HAP-1 (cell line): ENCODE results near the gene SCAPER.
"Not testable (repeated sequence)": the region's sequence is repeated elsewhere in the genome, so short reads cannot be mapped to it uniquely, and the experiment has no call there.

Experiments used
- DNase-seq, 2 experiments: peaks; one replicate each; pipeline ENCODE4 v3.0.0-alpha.2; 2016 to 2020; ENCODE audit warnings: low spot score in 2 of 2
- H3K27me3 ChIP-seq: fragments of 250-450 bp; sonication (Bioruptor Pico); 2 replicates; pipeline ENCODE4 v1.5.1; 2020; ENCODE audit warnings: low read depth, mild to moderate bottlenecking, moderate library complexity
- H3K36me3 ChIP-seq: fragments of 250-450 bp; sonication (Bioruptor Pico); replicated peaks from 2 replicates; pipeline ENCODE4 v1.5.1; 2020; ENCODE audit warnings: mild to moderate bottlenecking
- H3K4me1 ChIP-seq: fragments of 250-450 bp; sonication (Bioruptor Pico); 2 replicates; pipeline ENCODE4 v1.5.1; 2020; ENCODE audit warnings: mild to moderate bottlenecking
- H3K4me3 ChIP-seq: fragments of 250-450 bp; sonication (Bioruptor Pico); 2 replicates; pipeline ENCODE4 v1.5.1; 2020; ENCODE audit warnings: mild to moderate bottlenecking, moderate library complexity
- H3K9me3 ChIP-seq: fragments of 250-450 bp; sonication (Bioruptor Pico); 2 replicates; pipeline ENCODE4 v1.5.1; 2020; ENCODE audit warnings: mild to moderate bottlenecking, moderate library complexity
- in situ Hi-C: fragments of 300-500 bp; cut with MboI; formaldehyde crosslinking; loops from 3 replicates; pipeline ENCODE4 v1.14.3; 2020; ENCODE audit warnings: low sequenced_read_pairs, inconsistent platforms, mixed read lengths

Gene SCAPER

DNA sequence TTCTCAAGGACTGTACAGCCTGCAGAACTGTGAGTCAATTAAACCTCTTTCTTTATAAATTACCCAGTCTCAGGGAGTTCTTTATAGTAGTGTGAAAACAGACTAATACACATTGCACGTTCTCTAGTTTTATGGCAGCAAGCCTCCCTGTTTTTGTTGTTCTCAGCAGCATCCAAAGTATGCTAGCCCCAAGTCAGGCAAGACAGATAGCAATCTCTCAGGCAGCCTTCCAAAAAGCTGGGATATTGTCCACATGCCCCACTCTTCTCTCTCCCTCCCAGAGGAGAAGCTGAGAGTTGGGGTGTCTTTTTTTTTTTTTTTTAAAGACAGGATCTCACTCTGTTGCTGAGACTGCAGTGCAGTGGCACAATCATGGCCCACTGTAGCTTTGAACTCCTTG lies 438.0 kb downstream of the SCAPER start:
- no peak for DNase-seq
- Histone ChIP-seq H3K9me3 (no peaks in the 10 kb centered on the region), H3K27me3 (no peaks in the 10 kb centered on the region), H3K4me3 (no peak overlapping the region), H3K36me3 (no peaks in the 10 kb centered on the region), H3K4me1 (peaks cover 9% of the 10 kb centered on the region)
- in situ Hi-C loops, result no loop called here

DNA sequence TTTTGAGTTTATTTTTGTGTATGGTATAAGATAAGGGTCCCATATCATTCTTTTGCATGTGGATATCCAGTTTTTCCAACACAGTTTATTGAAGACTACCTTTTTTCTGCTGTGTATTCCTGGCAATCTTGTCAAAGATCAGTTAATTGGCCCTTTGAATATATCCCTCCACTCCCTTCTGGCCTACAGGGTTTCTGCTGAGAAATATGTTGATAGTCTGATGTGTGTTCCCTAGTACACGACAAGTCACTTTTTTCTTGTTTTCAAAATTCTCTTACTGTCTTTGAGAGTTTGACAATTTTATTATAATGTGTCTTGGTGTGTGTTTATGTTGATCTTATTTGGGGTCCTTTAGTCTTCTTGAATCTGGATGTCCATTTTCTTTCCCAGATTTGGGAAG lies 439.4 kb downstream of the SCAPER start:
- Histone ChIP-seq H3K4me3 (no peak overlapping the region), H3K27me3 (no peaks in the 10 kb centered on the region), H3K4me1 (peaks cover 9% of the 10 kb centered on the region), H3K36me3 (no peaks in the 10 kb centered on the region), H3K9me3 (no peaks in the 10 kb centered on the region)
- in situ Hi-C loops, result no loop called here
- DNase-seq, result no peak

DNA sequence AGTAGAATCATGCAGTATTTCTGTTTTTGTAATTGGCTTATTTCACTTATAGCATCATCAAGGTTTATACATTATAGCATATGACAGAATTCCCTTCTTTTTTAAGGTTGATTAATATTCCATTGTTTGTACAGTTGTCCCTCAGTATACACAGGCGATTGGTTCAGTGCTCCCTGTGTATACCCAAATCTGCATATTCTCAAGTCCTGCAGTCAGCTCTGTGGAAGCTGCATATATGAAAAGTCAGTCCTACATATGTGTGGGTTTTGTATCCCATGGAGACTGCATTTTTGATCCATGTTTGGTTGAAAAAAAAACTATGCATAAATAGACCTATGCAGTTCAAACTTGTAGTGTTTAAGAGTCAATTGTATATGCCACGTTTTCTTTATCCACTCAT lies 440.9 kb downstream of the SCAPER start:
- H3K36me3 ChIP-seq, result no peaks in the 10 kb centered on the region
- no peak overlapping the region for H3K4me3 ChIP-seq
- H3K27me3 ChIP-seq, result no peaks in the 10 kb centered on the region
- no peaks in the 10 kb centered on the region for H3K9me3 ChIP-seq
- no peak for DNase-seq
- in situ Hi-C loops, result no loop called here
- peaks cover 9% of the 10 kb centered on the region for H3K4me1 ChIP-seq

DNA sequence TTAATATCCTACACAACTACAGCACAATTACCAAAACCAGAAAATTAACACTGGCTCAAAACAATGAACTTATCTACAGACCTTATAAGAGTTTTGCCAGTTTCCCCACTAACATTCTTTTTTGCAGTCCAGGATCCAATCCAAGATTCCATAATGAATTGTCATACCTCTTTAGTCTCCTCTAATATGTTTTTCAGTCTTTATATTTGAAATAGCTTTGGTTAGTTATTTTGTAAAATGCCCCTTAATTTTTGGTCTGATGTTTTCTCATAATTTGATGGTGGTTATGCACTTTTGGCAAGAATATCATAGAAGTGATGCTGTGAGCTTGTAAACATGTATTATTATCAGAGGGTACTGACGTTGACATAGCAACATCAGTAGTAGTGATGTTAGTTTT lies 444.3 kb downstream of the SCAPER start:
- Histone ChIP-seq H3K4me3 (no peak overlapping the region), H3K9me3 (no peaks in the 10 kb centered on the region), H3K4me1 (no peaks in the 10 kb centered on the region), H3K27me3 (no peaks in the 10 kb centered on the region), H3K36me3 (no peaks in the 10 kb centered on the region)
- in situ Hi-C loops, result no loop called here
- no peak for DNase-seq

DNA sequence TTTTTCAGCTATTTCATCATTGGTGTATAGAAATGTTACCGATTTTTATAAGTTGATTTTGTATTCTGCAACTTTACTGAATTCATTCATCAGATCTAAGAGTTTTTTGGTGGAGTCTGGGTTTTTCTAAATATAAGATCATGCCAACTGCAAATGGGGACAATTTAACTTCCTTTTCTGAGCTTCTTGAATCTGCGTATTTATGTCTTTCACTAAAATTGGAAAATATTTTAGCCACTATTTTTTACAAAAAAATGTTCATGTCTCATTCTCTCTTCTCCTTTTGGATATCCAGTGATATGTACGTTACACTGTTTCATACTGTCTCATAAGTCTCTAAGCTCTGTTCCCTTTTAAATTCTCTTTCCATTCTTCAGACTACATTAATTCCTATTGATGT lies 444.8 kb downstream of the SCAPER start:
- no peaks in the 10 kb centered on the region for H3K9me3 ChIP-seq
- no peak overlapping the region for H3K4me3 ChIP-seq
- H3K4me1 ChIP-seq, result no peaks in the 10 kb centered on the region
- no peaks in the 10 kb centered on the region for H3K27me3 ChIP-seq
- H3K36me3 ChIP-seq, result no peaks in the 10 kb centered on the region
- no peak for DNase-seq
- in situ Hi-C loops, result no loop called here

DNA sequence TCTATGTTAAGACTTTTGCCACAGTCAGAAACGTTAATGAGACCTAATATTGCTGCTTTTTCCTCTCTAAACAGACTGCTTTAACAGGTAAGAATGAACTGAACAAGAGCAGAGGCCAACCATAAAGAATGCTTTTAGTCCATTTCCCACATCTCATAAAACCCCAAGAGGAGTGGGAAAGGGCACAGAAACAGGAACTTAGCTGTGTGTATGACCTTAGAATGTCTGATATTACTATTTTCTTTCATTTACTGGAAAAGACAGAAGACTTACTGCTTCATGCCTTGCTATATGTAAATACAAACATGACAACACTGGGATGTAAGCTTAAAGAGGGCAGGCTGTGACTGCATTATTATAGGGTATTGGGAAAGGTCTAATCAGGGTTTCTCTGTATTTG lies 453.6 kb downstream of the SCAPER start:
- Histone ChIP-seq H3K9me3 (no peaks in the 10 kb centered on the region), H3K36me3 (no peaks in the 10 kb centered on the region), H3K27me3 (no peaks in the 10 kb centered on the region; the same call in 1 of the 2 replicates), H3K4me1 (no peaks in the 10 kb centered on the region), H3K4me3 (no peak overlapping the region)
- DNase-seq, result no peak
- in situ Hi-C loops, result no loop called here

DNA sequence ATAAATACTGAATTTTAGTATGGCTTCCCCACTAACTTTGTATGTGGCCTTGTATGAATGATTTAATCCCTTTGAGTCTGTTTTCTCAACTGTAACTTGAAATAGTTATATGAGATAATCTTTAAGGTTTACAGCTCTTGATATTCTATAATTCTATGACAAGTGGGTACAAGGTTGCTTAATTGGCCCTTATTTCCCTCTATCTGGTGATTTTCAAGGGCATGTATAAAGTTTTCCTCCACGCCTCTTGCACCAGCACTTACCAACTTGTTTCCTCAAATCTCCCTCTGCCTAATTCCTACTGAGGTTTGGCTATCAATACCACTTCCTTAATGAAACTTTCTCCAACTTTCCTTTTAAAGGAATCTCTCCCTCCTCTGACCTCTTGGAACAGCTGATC lies 455.7 kb downstream of the SCAPER start:
- H3K27me3 ChIP-seq, result no peaks in the 10 kb centered on the region; the same call in 1 of the 2 replicates
- no peaks in the 10 kb centered on the region for H3K36me3 ChIP-seq
- no peaks in the 10 kb centered on the region for H3K4me1 ChIP-seq
- no peak for DNase-seq
- no peak overlapping the region for H3K4me3 ChIP-seq
- in situ Hi-C loops, result no loop called here
- no peaks in the 10 kb centered on the region for H3K9me3 ChIP-seq

DNA sequence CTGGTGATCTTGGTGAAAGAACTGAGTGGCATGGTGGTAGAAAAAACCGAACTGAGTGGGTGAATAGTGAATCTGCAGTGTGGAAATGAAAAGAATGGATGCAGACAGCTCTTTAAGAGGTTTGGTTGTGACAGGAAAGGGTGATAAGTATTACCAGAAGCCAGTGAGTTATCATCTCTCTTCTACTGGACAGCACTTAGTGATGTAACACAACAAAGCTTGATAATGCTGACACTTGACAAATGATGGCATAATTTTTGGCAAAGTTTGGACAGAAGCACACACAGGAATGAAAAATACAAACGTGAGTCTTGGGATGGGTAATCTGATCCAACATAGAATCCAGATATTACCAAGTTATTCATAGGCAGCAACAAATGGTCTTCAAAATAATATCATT lies 456.4 kb downstream of the SCAPER start:
- no peaks in the 10 kb centered on the region for H3K9me3 ChIP-seq
- DNase-seq, result no peak

DNA sequence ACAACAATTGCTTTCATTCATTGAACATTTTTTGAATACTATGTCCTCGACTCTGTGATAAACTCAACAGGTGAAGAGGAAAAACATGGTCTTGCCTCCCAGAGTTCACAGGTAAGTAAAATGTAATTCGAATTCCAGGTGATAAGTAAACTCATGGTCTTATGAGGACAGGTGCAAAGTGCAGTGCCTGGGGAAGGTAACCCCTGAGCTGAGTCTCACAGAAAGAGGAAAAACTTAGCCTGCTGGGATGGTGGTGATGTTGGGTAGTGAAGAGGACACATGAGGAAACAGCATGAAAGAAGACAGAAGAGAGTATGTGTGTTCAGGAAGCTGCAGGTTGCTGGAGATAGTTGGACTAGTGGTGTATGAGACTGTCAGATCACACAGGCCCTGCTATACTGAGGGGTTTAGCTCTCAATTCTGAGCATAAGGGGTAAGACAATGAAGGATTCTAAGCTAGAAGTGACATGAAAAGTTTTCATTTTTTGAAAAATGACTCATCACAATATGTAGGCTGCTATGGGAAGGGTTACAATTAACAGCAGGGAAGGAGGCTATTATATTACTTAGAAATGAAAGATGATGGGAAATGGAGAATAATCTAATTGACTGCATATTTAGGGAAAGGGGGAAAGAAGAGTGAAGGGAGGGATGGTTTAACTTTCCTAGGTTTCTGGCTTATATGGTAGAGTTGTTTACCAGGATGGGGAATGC lies 457.3 kb downstream of the SCAPER start:
- in situ Hi-C loops, result no loop called here
- no peak for DNase-seq
- peaks cover 3% of the 10 kb centered on the region; the same call in 1 of the 2 replicates for H3K4me1 ChIP-seq
- H3K4me3 ChIP-seq, result no peak overlapping the region
- no peaks in the 10 kb centered on the region for H3K9me3 ChIP-seq
- no peaks in the 10 kb centered on the region; the same call in 1 of the 2 replicates for H3K27me3 ChIP-seq
- H3K36me3 ChIP-seq, result no peaks in the 10 kb centered on the region

More for the DNA sequence above, 456.4 kb downstream of the SCAPER start:
- no peak overlapping the region for H3K4me3 ChIP-seq
- in situ Hi-C loops, result no loop called here
- H3K27me3 ChIP-seq, result no peaks in the 10 kb centered on the region; the same call in 1 of the 2 replicates
- H3K4me1 ChIP-seq, result no peaks in the 10 kb centered on the region
- H3K36me3 ChIP-seq, result no peaks in the 10 kb centered on the region

DNA sequence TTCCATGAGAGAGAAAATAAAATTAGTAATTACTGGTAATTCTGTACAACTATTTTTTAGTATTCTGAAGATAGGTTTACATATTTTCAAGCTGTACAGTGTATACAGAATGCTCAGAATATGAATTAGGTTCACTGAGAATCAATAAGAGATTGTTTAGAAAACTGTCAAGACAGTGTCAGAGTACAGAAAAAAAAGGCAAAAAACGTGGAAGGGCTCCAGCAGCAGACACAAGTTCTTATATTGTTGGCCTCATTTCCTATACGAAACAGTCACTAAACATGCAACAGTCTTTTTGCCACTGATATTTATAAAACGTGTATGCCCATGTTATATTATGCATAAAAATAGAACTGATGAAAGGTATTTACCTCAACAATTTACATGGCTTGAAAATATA lies 464.7 kb downstream of the SCAPER start:
- Histone ChIP-seq H3K4me1 (peaks cover 17% of the 10 kb centered on the region), H3K4me3 (no peak overlapping the region), H3K27me3 (no peaks in the 10 kb centered on the region), H3K9me3 (no peaks in the 10 kb centered on the region), H3K36me3 (no peaks in the 10 kb centered on the region)
- no peak for DNase-seq
- in situ Hi-C loops, result no loop called here

DNA sequence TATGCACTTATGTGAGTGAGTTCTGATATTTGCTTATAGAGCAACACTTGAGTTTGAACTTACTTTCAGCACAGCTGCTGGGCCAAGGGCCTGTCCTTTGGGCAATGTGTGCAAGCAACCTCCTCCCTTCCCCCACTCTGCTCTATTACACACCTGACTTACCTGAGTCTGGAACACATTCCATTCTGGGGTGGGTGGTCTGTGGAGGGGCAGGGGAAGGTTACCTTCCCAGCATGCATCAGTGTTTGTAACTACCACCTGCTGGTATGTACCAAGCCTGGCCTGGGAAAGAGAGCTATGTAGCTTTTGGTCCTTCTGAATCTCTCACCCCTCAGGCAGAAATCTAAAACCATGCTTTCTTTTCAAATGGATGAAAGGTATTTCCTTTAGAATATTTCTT lies 465.6 kb downstream of the SCAPER start:
- Histone ChIP-seq H3K27me3 (no peaks in the 10 kb centered on the region), H3K9me3 (no peaks in the 10 kb centered on the region), H3K4me3 (no peak overlapping the region), H3K36me3 (no peaks in the 10 kb centered on the region), H3K4me1 (peaks cover 17% of the 10 kb centered on the region)
- in situ Hi-C loops, result no loop called here
- DNase-seq, result peak; percentile 54 to 82

DNA sequence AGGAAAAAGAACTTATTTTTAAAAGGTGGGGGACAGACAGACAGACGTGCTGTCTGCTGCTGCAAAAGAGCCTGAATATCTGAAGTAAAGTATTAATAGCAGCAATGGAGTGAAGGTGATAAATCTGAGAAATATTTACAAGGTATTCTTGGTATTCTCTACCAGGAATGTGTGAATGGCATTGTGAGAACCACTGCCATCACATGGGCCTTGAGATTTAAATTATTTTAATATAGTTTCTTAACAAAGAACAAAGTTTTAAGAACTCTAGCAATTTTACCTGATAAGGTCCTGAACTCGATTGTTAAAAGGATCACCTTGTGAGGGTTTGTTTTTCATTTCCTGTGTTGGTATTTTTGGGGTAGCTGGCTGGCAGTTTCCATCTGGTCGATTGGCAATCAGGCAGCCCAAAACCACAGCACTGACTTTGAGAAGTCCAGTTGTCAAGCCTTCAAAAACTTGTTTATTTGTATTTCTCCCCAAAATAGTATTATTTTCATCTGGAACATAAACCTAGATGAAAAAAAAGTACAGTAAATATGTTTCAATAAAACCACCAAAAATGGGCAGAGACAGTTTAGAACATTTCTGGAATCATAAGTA lies 471.2 kb downstream of the SCAPER start:
- peaks cover 3% of the 10 kb centered on the region; the same call in 1 of the 2 replicates for H3K9me3 ChIP-seq
- no peaks in the 10 kb centered on the region for H3K27me3 ChIP-seq
- no peaks in the 10 kb centered on the region for H3K36me3 ChIP-seq
- in situ Hi-C loops, result no loop called here
- no peak for DNase-seq
- H3K4me1 ChIP-seq, result peaks cover 12% of the 10 kb centered on the region
- H3K4me3 ChIP-seq, result no peak overlapping the region

DNA sequence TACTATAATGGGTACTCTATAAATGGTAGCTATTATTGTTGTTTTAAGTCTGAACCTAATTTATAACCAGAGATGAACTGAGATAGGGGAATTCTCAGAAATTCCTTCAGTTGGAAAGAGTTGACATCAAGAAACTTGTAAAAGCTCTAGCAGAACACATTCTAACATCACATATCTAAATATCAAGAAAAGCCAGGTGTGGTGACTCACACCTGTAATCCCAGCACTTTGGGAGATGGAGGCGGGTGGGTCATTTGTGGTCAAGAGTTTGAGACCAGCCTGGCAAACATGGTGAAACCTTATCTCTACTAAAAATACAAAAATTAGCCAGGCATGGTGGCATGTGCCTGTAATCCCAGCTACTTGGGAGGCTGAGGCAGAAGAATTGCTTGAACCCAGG lies 472.1 kb downstream of the SCAPER start:
- H3K36me3 ChIP-seq, H3K27me3 ChIP-seq, DNase-seq, H3K4me3 ChIP-seq, H3K9me3 ChIP-seq, in situ Hi-C loops: not testable (repeated sequence)
- peaks cover 12% of the 10 kb centered on the region for H3K4me1 ChIP-seq

DNA sequence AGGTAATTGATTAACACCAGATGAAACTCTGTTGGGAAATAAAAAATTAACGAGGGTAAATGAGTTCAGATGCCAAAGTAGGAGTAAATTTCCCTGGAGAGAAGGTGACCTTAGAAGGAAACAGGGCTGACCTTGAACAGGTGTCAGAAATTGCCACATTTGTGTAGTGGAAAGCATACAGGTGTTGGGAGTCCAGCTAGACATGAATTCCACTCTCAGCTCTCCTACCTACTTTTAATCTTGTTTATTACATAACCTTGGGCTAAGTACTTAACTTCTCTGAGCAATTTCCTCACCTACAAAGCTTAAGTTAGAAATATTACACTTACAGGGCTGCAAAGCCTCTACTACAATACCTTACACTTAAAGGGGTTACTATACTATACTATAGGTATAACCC lies 472.5 kb downstream of the SCAPER start:
- no peaks in the 10 kb centered on the region for H3K27me3 ChIP-seq
- no peak for DNase-seq
- H3K4me3 ChIP-seq, result no peak overlapping the region
- in situ Hi-C loops, result no loop called here
- no peaks in the 10 kb centered on the region for H3K36me3 ChIP-seq
- peaks cover 12% of the 10 kb centered on the region for H3K4me1 ChIP-seq
- H3K9me3 ChIP-seq, result peaks cover 3% of the 10 kb centered on the region; the same call in 1 of the 2 replicates
